Effector CD8-positive, alpha-beta T cell (primary cell): Measurements from ENCODE around the gene PDE5A.

Experiments
- DNase-seq: peaks from one replicate; lab custom pipeline; 2025; lab: John Stamatoyannopoulos, UW

PDE5A gene

GRCh38 chr4:119521268-119521667 lies 107.3 kb downstream of the PDE5A start:
- DNase-seq = no peak

GRCh38 chr4:119518915-119519410 lies 109.6 kb downstream of the PDE5A start:
- DNase-seq = no peak

DNA sequence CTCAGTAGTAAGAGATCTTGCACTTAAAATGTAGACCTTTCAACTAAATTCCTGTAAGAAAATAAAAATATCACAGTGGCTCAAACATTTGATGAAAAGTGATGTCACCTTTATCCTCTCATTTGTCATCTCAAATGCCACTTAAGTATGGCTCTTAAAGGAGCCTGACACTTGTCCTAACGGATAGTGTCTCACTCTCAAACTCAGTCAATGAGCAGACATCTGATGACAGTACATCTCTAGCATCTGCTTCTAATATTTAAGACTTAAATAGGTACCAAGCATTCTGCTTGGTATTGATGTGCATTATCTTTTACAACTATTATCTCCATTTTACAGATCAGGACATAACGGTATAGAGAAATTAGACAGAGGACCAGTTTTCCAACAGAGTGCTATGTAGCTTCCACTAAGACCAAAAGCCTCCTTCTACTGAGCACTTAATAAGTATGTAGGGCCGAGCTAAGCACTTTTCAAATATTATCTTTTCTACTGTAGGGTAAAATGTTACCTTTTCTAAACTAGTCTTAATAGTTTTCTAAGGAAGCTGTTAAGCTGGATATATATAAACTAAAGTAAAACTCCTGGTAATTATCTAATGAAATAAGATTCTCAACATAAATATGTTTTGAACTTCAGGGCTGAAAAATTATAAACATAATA lies 110.2 kb downstream of the PDE5A start:
- no peak for DNase-seq

- no peak for DNase-seq
Observed at GRCh38 chr4:119517361-119518229, 111.0 kb downstream of the PDE5A start.

- no peak for DNase-seq
Observed at GRCh38 chr4:119512398-119512797, 116.2 kb downstream of the PDE5A start.

DNA sequence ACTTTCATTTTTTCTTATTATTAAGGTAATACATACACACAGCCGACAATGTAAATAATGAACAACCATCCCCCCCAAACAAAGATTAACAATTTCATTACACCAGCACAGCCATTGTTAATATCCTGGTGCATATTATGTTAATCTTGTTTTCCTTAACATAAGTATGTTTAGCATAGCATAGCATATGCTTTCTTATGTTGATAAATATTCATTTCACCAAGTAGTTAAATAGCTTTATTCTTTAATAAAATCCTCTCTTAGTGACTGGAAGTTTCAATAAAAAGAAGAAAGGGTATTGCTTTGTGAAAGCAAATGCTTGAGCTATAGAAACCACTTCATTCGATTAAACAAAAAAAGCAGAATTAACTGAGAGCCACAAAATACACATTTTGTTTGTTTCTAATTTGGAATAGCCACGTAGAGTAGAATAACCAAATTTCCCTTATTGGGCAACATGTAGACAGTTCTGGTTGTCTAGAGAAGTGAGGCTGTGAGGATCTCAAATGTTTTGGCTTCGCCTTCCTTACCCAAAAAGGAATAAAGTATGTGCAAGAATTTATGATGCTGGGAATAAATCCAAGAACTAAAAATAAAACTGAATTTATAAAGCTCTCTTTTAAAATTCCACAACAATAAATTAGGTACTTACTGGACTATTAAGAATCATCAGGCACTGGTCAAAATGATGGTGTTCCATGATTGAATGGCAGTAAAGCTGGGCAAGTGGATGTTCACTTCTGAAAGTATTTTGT lies 118.0 kb downstream of the PDE5A start:
- DNase-seq = no peak

DNA sequence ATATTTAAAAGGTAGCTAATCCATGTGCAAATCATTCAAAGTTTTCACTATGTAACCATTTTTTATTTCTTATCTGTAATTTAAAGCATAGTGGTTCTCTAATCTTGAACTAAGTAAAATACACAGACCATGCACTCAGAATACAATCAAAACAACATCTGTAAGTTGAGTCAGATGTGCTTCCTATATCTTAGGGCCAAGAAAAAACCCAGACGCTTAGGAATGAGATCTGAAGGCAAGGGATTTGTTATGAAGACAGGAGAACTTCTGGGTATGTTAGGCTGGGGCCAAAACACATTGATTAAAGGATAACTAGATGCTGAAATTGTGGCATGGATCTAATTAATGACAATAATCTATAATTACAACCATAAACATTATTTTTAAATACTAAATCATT lies 120.3 kb downstream of the PDE5A start:
- no peak for DNase-seq

- no peak for DNase-seq
Observed at GRCh38 chr4:119506806-119507205, 121.8 kb downstream of the PDE5A start.

DNA sequence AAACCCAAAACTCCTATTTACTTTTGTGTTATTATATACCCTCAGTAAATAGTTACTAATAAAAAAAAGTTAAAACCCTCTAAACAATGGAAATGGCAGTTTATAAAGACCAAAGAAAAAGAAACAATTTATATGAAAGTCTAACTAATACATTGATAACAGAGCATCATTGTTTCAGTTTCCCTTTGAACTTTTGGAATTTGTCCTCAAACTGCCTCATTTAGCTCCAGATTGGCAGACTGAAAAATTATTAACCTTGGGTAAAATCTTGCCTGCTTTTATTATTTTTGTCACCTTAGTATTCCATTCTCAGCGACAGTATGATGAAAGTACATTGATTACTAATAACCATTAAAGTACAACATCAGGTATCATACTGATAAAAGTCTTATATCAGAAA lies 124.0 kb downstream of the PDE5A start:
- DNase-seq = no peak

DNA sequence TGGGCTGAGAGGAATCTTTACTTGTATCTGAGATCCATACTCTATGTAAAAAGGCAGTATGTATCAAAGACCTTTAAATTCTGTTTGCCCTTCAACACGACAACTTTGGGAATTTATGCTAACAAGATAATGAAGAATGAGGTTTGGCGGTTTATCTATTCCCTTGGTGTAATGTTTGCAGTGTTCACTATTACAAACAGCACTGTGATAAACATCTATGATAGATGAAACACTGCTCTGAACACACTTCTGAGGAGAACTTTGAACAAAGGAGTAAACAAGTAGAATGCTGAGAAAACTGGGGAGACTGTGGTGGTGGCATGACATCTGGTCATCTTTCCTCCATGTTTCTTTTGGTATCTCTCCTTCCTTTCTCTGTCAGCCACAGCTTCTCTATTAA lies 126.9 kb downstream of the PDE5A start:
- no peak for DNase-seq

DNA sequence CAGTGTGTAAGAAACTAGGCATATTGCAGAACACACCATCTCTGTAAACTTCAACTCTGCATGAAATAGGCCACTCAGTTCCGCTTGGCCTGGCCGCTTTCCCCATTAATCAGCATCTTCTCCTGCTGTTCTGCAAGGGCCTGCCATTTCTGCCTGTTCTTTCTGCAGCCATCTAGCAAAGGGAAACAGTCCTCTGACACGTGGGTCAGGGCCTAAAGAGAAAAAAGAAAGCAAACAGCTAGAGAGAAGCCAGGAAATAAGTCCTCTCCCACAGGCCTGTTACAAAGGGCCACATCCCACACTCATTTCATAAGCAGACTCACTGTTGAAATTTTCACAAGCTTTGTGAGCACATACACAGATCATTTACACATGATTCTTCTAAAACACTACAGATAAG lies 130.1 kb downstream of the PDE5A start:
- DNase-seq = no peak

DNA sequence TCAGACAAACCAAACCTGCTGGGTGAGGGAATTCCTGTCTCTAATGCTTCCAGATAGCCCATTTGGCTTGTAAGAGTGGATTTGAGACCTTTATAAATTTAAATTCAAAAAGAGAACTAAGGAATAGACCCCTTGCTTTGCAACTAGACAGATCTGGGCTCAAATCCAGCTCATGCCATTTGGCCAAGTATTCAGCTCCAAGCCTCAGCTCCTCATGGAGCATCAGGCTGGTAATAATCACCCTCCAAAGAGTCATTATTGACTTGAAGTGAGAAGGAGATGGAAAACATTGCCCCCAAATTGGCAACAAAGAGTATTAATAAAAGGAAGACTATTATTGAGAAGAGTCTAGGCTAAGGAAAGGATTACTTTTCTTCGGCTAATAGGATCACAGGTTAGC lies 134.7 kb downstream of the PDE5A start:
- no peak for DNase-seq

DNA sequence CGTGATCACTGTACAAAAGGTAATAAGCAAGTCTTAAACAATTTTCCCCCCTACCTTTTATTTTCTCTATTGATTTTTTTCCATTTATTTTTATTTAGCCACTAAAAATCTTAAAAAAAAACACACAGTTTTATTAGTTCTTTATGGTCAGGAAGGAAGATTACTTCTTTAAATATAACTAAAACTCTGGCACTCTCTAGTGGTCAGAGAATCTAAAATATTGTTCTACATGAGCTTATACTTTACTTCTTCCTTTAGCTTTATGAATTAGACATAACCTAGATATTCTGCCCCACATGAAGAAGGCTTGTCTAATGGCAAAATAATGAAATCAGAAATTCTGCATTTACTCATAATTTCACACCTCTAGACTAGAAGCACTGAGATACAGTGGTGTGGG lies 135.2 kb downstream of the PDE5A start:
- no peak for DNase-seq

DNA sequence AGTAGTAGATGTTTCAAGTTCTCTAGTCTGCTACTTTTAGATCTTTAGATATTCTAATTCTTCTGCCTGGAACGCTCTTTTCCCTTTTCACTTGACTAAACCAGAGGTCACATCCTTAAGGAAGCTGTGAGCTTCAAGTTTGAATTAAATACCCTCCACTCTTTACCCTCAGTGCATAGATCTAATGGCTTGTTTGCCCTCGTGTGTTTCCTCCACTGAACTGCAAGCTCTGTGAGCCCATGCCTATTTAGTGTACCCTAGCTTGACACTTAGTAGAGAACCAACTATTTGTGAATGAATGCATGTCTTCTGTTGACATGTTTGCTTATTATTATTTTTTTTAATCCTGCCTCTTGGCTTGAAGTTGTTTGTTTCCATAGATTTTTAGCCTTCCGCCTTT lies 138.3 kb downstream of the PDE5A start:
- no peak for DNase-seq

GRCh38 chr4:119489305-119489704 lies 139.3 kb downstream of the PDE5A start:
- DNase-seq = no peak

- no peak for DNase-seq
Observed at GRCh38 chr4:119480331-119480730, 148.3 kb downstream of the PDE5A start.

DNA sequence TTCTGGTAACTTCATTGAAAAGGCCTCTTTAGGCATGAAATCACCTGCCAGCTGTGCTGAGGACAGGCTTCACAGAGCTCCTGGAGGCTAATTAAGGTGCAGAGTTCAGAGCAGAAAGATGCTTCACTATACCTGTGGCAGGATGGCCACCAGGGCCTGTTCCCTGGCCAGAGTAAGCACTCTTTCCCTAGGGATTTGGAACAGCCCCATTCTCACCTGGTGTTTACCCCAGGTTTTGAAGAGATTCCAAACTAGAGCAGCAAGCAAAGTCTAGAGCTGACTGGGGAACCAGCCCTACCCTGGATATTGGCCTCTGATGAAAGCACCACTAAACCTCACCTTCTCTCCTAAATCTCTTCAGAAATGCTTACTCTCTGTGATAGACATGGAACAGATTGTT lies 148.8 kb downstream of the PDE5A start:
- no peak for DNase-seq

DNA sequence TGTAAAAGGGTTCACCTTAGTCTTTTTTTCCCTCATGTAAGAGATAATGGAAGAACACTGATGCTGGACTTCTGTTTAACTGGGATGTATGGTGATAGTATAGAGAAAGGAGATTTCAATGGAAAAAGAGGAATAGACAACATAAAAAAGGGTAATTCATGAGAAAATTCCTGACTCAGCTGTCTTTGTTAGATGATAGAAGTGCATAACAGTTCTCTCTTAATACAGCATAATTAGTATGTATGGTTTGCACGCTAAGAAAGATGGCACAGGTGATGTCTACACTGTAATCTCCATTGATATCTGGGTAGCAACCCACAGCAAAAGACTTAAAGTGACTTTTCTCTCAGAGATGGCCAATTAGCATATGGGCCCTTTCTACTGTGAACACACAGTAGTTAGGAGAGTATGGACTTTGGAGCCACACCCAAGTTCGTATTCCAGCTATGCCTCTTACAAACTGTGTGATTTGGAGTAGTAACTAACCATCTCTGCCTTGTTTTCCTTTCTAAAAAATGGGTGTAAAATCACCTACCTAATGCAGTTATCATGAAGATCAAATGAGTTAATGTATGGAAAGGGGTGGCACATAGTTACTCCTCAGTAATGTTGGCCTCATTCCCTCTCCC lies 149.3 kb downstream of the PDE5A start:
- no peak for DNase-seq

GRCh38 chr4:119478446-119479179 lies 150.0 kb downstream of the PDE5A start:
- no peak for DNase-seq

DNA sequence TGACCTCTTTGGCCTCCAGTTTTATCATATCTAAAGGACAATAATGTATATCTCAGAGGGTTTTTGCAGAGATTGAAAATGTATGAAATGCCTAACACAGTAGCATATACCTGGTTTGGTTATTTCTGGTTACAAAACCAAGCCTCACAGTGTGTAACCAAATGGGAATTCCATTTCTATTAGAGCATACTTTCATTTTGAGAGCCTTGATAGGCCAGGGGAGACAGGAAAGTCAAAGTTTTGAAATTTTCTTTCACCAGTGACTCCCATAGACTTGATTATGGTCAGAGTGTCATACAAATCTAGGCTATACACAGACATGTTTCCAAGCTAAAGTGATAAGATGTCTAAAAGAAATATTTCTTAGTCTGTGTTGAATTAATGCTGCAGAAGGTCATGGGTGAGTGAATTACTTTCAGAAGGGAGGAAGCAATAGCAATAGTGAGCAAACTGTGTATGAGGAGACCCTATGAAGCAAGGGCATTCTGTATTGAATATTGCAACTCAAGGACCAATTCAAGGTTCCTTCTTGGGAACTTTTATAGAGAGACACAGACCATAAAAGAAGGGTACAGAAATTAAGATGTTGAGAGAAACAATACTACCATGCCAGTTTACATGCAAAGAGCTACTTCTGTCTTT lies 151.1 kb downstream of the PDE5A start:
- no peak for DNase-seq

DNA sequence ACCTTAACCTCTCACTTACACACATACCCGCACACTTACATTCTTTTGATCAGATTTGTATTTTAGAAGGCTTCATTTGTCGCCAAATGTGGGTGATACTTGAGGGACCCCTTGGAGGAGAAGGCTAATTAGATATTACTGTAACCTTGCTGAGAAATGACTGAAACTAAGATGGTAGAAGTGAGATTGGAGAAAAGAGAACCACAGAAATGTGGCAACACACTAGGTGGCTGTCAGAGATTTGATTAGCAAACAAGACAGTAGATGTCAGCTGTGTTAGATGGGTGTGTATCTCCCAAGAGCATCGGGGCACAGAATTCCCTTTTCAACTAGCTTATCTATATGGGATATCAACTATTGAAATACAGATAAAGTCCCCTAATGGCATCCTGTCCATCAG lies 157.3 kb downstream of the PDE5A start:
- DNase-seq = no peak
